Prostate gland (tissue), 2 donors: ENCODE measurements around the gene FAM50B.

Experiments
- POLR2A ChIP-seq: fragments of 450-650 bp; IDR thresholded peaks from one replicate; pipeline ENCODE4 v1.6.1; 2016; ENCODE audit warnings: antibody characterized with exemption, mild to moderate bottlenecking
- POLR2AphosphoS5 ChIP-seq: sonication (generic); formaldehyde crosslinking; IDR thresholded peaks from one replicate; pipeline ENCODE4 v1.6.1; 2017; ENCODE audit warnings: antibody characterized with exemption
- TF ChIP-seq, protein P1 (sequence below), 4 experiments: fragments of 200-600 bp in 2 of 4; fragments of 450-650 bp in 2 of 4; sonication (generic) in 2 of 4; IDR thresholded peaks; 1 replicate in 3 of 4; 2 replicates in 1 of 4; pipeline ENCODE4 v1.5.1; 2016 to 2019; ENCODE audit warnings: antibody characterized with exemption in 4 of 4, mild to moderate bottlenecking in 2 of 4, moderate library complexity in 2 of 4

DNA sequence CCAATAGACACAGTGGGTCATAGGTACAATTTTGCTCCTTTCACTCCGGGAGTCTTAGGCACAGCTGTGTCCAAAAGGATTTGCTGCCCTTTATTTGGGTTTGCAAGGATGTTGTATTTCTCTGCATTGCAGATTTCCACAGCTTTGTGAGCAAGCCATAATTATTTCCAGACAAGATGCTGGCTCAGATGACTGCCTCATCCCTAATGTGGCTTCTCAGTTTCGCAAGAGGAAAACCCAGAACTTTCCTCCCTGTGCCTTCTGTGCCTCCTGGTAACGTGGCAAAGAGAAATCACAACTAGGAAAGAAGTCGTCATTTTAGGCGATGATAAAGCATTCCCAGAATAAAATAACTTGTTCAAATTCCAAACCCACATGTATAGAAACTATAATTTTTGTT, 33.7 kb downstream of the FAM50B start:
- TF ChIP-seq, protein P1, sequence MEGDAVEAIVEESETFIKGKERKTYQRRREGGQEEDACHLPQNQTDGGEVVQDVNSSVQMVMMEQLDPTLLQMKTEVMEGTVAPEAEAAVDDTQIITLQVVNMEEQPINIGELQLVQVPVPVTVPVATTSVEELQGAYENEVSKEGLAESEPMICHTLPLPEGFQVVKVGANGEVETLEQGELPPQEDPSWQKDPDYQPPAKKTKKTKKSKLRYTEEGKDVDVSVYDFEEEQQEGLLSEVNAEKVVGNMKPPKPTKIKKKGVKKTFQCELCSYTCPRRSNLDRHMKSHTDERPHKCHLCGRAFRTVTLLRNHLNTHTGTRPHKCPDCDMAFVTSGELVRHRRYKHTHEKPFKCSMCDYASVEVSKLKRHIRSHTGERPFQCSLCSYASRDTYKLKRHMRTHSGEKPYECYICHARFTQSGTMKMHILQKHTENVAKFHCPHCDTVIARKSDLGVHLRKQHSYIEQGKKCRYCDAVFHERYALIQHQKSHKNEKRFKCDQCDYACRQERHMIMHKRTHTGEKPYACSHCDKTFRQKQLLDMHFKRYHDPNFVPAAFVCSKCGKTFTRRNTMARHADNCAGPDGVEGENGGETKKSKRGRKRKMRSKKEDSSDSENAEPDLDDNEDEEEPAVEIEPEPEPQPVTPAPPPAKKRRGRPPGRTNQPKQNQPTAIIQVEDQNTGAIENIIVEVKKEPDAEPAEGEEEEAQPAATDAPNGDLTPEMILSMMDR (IDR thresholded peaks at IDR 0.05): no peak
- TF ChIP-seq POLR2AphosphoS5 (no peak), POLR2A (no peak)
